Stimulated activated CD8-positive, alpha-beta memory T cell treated with anti-CD3 and anti-CD28 coated beads, Interleukin-15, amount 100 ng/mL, for 24 hours (primary cell): ENCODE results near the gene KISS1.

ENCODE experiments used
- DNase-seq: peaks from one replicate; pipeline ENCODE4 v3.0.0-alpha.2; 2020; ENCODE audit warnings: low read depth

The KISS1 gene

DNA sequence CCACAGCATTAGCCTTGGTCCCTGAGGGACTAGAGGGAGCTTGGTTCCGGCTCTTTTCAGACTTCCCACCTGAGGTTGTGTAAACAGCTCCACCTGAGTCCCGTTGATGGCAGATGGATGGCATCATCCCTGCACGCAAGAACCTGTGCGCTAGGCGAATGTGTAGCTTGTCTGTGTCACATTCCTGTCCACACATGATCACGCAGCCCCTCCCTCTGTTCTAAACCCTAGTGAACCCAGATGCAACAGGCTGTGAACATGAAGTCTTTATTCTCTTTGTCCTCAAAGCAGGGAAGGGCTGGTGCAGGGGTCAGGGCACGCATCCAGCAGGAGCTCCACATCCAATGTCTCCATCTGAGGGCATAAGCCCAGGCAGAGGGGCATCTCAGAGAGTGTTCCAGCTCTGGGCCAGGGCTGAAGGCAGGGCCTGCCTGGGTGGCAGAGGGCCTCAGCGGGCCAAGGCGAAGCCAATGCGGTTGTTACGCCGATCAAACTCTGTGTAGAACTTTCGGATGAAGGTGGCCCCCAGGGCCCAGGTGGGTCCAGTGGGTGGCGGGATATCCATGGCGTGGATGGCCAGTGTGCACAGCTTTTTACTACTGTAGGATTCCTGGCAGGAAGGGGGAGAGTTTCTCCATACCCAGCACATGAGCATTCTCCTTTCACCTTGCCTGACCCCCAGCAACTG, 41.6 kb downstream of the KISS1 start:
- DNase-seq, result no peak

GRCh38 chr1:204153667-204154066, 42.6 kb downstream of the KISS1 start:
- no peak for DNase-seq

GRCh38 chr1:204152310-204153044, 43.8 kb downstream of the KISS1 start:
- DNase-seq, result no peak

GRCh38 chr1:204151552-204152309, 44.6 kb downstream of the KISS1 start, which contains the start of gene ETNK2:
TSS of gene ETNK2 (minus strand) at chr1:204152044. CDS start at chr1:204151852, 192 bp downstream.
- DNase-seq, result peak; percentile 28

- no peak for DNase-seq
Measured at GRCh38 chr1:204150702-204151551, 45.4 kb downstream of the KISS1 start.

DNA sequence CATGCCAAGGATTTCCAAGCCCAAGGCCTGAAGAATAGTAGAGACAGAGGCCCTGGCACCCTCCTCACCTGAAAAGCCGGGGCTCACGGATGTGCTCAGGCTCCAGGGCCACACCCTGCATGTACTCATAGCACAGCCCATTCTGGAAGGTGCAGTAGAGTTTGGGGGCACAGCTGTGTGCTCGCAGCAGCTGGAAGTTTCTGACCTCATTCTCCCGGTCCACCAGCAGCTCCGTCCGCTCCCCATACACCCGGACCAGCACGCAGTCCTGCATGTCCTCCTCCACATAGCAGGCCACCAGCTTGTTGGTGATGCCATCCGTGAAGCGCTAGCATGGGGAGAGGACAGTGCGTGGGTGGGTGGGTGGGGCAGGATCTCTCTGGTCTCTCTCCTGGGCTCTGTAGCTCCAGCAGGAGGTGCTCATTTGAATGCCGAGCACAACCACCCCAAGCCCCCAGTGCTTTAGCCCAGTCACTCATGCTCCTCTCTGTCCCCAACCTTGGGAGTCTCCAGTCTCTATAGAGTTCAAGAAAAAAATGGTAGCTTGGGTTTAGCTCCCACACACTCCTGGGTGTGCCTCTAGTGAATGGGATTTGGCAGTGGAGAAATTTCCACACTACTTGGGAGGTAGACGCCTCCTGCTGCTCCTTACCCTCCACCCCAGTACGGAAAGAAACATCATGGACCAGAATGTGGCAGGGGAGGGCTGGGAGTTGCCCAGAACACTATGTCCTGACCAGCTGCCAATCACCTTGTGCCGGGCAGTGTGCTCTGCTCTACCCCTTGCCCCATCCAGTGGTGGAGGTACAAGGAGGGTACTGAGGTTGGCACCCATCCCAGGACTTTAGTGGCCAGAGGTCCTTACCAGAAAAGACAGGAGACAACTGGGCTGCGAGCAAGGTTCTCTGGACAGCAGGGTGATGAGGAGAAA, 46.4 kb downstream of the KISS1 start:
- DNase-seq, result no peak

DNA sequence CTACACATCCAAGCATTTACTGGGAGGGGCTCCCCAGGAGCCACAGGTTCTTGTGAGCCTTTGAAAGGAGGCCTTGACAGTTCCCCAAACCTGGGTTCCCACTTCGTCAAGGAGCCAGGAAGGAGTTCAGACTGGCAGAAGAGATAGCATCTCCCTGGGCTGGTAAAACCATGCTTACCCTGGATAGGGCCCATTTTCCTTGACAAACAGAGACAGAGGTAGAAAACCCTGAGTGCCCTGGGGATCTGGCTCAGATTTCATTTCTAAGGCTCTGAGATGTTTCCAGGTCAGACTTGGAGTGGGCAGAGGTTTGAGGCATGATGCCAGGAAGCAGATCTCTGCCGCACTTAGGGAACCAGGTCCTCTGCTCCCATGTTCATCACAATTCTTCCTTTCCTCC, 47.2 kb downstream of the KISS1 start:
- no peak for DNase-seq

- no peak for DNase-seq
Measured at GRCh38 chr1:204147406-204148383, 48.6 kb downstream of the KISS1 start.

GRCh38 chr1:204146965-204147364, 49.3 kb downstream of the KISS1 start:
- no peak for DNase-seq

GRCh38 chr1:204146309-204146708, 50.0 kb downstream of the KISS1 start:
- no peak for DNase-seq

GRCh38 chr1:204145033-204145504, 51.2 kb downstream of the KISS1 start:
- DNase-seq, result no peak

GRCh38 chr1:204143276-204144041, 52.8 kb downstream of the KISS1 start:
- DNase-seq, result no peak

GRCh38 chr1:204142032-204142974, 54.0 kb downstream of the KISS1 start:
- DNase-seq, result no peak

GRCh38 chr1:204141131-204141530, 55.2 kb downstream of the KISS1 start:
- DNase-seq, result no peak
